ENCODE data around the gene CASD1. TPM values are rescaled to one million over a fixed set of nuclear protein-coding genes. Genes with fewer than 3 reads are reported as not detected.

CASD1 gene
- total and polyA plus RNA-seq, 12 donors, result 8.6 to 26.9 (median 19.9) TPM

- 90 to 94% methylated on average over 2 of the region's 2 CpGs for WGBS, 2 donors
- no peaks in the 10 kb centered on the region for H3K36me3 ChIP-seq
- H3K27ac ChIP-seq, result no peak overlapping the region
- no peaks in the 10 kb centered on the region for H3K4me1 ChIP-seq
- no peak for ATAC-seq
- peaks cover 0 to 9% (median 0%) of the 10 kb centered on the region in 7 donors for H3K27me3 ChIP-seq
- intact Hi-C loops (cut with DNase I), result no loop called here
- H3K9me3 ChIP-seq, result peaks cover 0 to 11% (median under 1%) of the 10 kb centered on the region in 11 donors
- no peak overlapping the region for H3K4me3 ChIP-seq
- TF ChIP-seq CTCF (IDR thresholded peaks at IDR 0.05), result no peak
- DNase-seq, result no peak
Observed at GRCh38 chr7:94492601-94493000, 17.0 kb upstream of the CASD1 start.

GRCh38 chr7:94497874-94498670 lies 11.5 kb upstream of the CASD1 start:
- 88 to 94% methylated on average over 2 of the region's 2 CpGs for WGBS, 2 donors
- H3K4me1 ChIP-seq, result no peaks in the 10 kb centered on the region
- no peak for DNase-seq
- peaks cover 0 to under 1% (median 0%) of the 10 kb centered on the region in 7 donors for H3K27me3 ChIP-seq
- peaks cover 0 to 18% (median 2%) of the 10 kb centered on the region in 11 donors for H3K9me3 ChIP-seq
- no peak overlapping the region for H3K4me3 ChIP-seq
- no peaks in the 10 kb centered on the region for H3K36me3 ChIP-seq
- intact Hi-C loops (cut with DNase I), result no loop called here
- ATAC-seq, result no peak
- H3K27ac ChIP-seq, result no peak overlapping the region
- no peak for TF ChIP-seq CTCF (IDR thresholded peaks at IDR 0.05)

- no peak for TF ChIP-seq CTCF (IDR thresholded peaks at IDR 0.05)
- peaks cover 0 to 18% (median 2%) of the 10 kb centered on the region in 11 donors for H3K9me3 ChIP-seq
- DNase-seq (no peak), ATAC-seq (no peak)
- peaks cover 0 to 9% (median 0%) of the 10 kb centered on the region in 7 donors for H3K27me3 ChIP-seq
- intact Hi-C loops (cut with DNase I), result no loop called here
- H3K36me3 ChIP-seq, result no peaks in the 10 kb centered on the region
- WGBS, 2 donors, result 91 to 93% methylated on average over 2 of the region's 2 CpGs
- H3K27ac ChIP-seq, result no peak overlapping the region
- H3K4me3 ChIP-seq, result no peak overlapping the region
- H3K4me1 ChIP-seq, result no peaks in the 10 kb centered on the region
Observed at GRCh38 chr7:94498918-94499317, 10.7 kb upstream of the CASD1 start.

GRCh38 chr7:94507462-94507861 lies 2.1 kb upstream of the CASD1 start:
- Histone ChIP-seq H3K27ac (no peak overlapping the region), H3K36me3 (no peaks in the 10 kb centered on the region), H3K4me3 (no peak overlapping the region), H3K4me1 (peaks cover 0 to 27% (median 24%) of the 10 kb centered on the region in 9 donors), H3K9me3 (no peaks in the 10 kb centered on the region), H3K27me3 (peaks cover 0 to 9% (median 0%) of the 10 kb centered on the region in 7 donors)
- 97 to 98% methylated on average over 1 of the region's 1 CpG for WGBS, 2 donors
- intact Hi-C loops (cut with DNase I), result loop anchor here in 3 of 10 donors (5.0 to 10.0 kb wide), 3 partner anchors 53 to 147 kb away; partner anchors contain the start of gene SGCE (in 1 of the 3)
- ATAC-seq (no peak), DNase-seq (no peak)
- TF ChIP-seq CTCF (IDR thresholded peaks at IDR 0.05), result no peak

All from heart right ventricle (tissue), 16 donors.